Brain microvascular endothelial cell (primary cell): Measurements from ENCODE around the gene SESN3.
"Not testable (repeated sequence)": the region's sequence is repeated elsewhere in the genome, so short reads cannot be mapped to it uniquely, and the experiment has no call there.

Experiments
- DNase-seq: peaks from one replicate; pipeline ENCODE4 v3.0.0-alpha.2; 2020
- H3K27ac ChIP-seq: fragments of 250-450 bp; sonication (Bioruptor Pico); 2 replicates; pipeline ENCODE4 v1.5.1; 2020; ENCODE audit warnings: mild to moderate bottlenecking, moderate library complexity
- H3K27me3 ChIP-seq: fragments of 250-450 bp; sonication (Bioruptor Pico); replicated peaks from 2 replicates; pipeline ENCODE4 v1.5.1; 2020; ENCODE audit warnings: mild to moderate bottlenecking
- H3K36me3 ChIP-seq: fragments of 250-450 bp; sonication (Bioruptor Pico); replicated peaks from 2 replicates; pipeline ENCODE4 v1.5.1; 2020; ENCODE audit warnings: mild to moderate bottlenecking
- H3K4me3 ChIP-seq: 2 replicates; pipeline ENCODE4 v1.5.1; 2011; ENCODE audit warnings: low read depth, mild to moderate bottlenecking, control low read depth, low read length, moderate library complexity
- in situ Hi-C: cut with HindIII; loops from 2 replicates; pipeline ENCODE4 v1.10.0; 2017; ENCODE audit warnings: low sequenced_read_pairs, low pct_ligation_motif_present
- TF ChIP-seq, protein P1 (sequence below): IDR thresholded peaks from 2 replicates; pipeline ENCODE4 v1.5.1; 2011; ENCODE audit warnings: low read depth, mild to moderate bottlenecking, moderate library complexity, low read length, control low read depth, inconsistent platforms; ENCODE audit errors: missing control alignments

Gene SESN3

DNA sequence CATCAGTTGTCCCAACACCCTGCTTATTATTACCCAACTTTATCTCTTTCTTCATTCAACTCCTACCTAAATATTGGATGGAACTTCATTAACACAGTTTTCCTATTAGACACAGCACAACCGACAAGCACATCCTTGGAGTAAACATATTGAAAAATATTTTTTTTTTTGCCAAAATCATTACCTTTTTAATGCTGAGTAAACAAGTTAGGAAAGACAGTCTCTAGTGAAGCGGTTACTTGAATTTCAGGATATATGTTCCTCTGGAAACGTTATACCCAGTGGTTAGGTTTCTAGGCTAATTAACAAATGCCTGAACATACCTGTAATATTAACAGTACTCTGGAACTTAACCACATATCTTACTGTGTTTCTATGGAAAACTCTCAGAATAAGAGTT lies 11.4 kb downstream of the SESN3 start:
- DNase-seq = no peak
- no peaks in the 10 kb centered on the region for H3K27me3 ChIP-seq
- TF ChIP-seq, protein P1, sequence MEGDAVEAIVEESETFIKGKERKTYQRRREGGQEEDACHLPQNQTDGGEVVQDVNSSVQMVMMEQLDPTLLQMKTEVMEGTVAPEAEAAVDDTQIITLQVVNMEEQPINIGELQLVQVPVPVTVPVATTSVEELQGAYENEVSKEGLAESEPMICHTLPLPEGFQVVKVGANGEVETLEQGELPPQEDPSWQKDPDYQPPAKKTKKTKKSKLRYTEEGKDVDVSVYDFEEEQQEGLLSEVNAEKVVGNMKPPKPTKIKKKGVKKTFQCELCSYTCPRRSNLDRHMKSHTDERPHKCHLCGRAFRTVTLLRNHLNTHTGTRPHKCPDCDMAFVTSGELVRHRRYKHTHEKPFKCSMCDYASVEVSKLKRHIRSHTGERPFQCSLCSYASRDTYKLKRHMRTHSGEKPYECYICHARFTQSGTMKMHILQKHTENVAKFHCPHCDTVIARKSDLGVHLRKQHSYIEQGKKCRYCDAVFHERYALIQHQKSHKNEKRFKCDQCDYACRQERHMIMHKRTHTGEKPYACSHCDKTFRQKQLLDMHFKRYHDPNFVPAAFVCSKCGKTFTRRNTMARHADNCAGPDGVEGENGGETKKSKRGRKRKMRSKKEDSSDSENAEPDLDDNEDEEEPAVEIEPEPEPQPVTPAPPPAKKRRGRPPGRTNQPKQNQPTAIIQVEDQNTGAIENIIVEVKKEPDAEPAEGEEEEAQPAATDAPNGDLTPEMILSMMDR = no peak

DNA sequence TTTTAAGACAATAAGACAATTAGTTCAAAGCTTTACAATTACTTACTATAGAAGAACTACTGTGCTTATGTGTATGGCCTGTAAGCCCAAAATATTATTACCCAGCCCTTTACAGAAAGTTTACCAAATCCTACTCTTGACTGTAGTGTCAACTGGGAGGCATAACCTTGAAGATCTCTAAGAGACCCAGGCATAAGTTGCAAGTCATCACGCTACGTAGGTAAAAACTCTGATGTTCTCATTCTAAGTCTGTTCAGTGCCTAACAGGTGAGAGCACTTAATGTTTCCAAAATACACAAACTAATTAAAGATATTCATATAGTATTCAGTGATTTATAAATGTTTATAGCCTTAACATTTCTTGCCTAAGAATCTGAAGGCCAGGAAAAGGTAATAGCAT lies 12.9 kb downstream of the SESN3 start:
- Histone ChIP-seq H3K4me3 (no peak overlapping the region), H3K27ac (no peak overlapping the region), H3K27me3 (no peaks in the 10 kb centered on the region), H3K36me3 (no peaks in the 10 kb centered on the region)
- in situ Hi-C loops = no loop called here
- TF ChIP-seq, protein P1 = no peak
- no peak for DNase-seq

More for the DNA sequence above, 11.4 kb downstream of the SESN3 start:
- H3K36me3 ChIP-seq = no peaks in the 10 kb centered on the region
- no peak overlapping the region for H3K4me3 ChIP-seq
- no peak overlapping the region for H3K27ac ChIP-seq
- in situ Hi-C loops = no loop called here

DNA sequence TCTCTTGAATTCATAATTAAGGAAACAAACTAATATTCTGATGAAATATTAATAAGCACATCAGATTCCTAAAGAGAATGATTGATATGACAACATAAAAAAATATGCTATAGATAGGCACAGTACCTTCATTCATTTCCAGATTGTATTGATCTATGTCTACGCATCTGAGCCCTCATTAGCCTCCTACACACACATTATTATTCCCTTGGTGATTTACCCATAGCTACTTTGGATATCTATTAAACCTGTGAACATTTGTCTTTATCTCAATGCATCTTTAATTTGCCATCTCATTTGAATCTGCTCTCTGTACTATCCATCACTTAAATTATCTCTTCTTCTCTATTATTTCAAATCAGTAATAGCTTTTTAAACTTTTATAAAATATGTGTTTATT lies 18.4 kb downstream of the SESN3 start:
- DNase-seq = no peak
- Histone ChIP-seq H3K36me3 (no peaks in the 10 kb centered on the region), H3K4me3 (no peak overlapping the region), H3K27ac (no peak overlapping the region), H3K27me3 (no peaks in the 10 kb centered on the region)
- TF ChIP-seq, protein P1 = no peak
- in situ Hi-C loops = no loop called here

DNA sequence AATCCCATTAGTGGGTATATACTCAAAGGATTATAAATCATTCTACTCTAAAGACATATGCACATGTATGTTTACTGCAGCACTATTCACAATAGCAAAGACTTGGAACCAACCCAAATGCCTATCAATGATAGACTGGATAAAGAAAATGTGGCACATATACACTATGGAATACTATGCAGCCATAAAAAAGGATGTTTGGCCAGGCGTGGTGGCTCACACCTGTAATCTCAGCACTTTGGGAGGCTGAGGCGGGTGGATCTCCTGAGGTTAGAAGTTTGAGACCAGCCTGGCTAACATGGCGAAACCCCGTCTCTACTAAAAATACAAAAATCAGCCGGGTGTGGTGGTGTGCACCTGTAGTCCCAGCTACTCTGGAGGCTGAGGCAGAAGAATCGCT lies 21.5 kb downstream of the SESN3 start:
- H3K4me3 ChIP-seq, H3K27me3 ChIP-seq, in situ Hi-C loops, H3K27ac ChIP-seq, DNase-seq, H3K36me3 ChIP-seq: not testable (repeated sequence)

DNA sequence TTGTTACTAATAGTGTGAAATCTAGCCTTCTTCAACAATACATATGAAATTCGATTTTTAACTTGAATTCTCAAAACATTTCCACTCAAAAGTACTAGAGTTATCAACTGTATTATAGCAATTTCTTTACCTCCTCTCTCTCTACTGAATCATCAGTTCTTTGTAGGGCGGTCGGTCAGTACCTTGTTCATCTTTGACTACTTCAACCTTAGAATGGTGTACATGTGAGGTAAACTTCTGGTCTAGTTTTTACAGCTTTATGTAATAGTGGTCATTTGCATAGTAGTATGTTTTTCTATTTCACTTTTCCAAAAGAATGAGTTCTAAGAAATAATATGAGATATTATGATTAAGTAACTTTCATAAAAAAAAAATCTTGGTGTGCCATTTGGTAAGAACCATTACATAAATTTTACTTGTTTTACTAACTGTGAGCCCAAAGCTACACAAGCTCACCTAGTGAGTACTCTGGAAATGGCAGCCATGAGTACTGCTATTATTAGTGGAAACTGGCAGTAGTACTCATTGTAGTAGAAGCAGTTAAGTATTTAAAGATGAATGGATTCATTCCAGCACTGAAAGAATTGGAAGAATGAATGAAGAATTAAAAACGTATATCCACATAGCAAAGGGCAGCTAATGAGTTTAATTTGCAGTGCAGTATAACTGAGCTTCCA lies 30.1 kb downstream of the SESN3 start:
- in situ Hi-C loops = no loop called here
- no peak overlapping the region for H3K27ac ChIP-seq
- H3K4me3 ChIP-seq = no peak overlapping the region
- no peaks in the 10 kb centered on the region for H3K27me3 ChIP-seq
- TF ChIP-seq, protein P1 = no peak
- no peaks in the 10 kb centered on the region for H3K36me3 ChIP-seq
- DNase-seq = no peak

DNA sequence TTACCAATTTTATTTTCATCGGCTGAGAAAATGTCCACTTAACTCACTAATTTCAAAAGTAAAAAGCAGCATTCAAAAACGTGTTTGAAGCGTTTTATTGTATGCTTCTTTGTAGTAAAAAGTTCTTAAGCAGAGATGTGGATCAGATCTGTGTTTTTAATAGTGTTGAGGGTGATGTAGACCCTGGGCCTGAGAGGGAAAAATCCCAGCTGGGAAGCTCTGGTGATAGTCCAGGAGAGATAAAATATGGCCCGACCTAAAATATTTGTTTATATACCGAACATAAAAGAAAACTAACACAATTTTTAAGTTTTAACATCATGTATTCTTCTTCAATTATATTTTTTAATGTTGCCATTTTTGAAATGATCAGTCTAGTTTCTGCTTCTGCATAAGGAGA lies 35.2 kb downstream of the SESN3 start:
- in situ Hi-C loops = no loop called here
- Histone ChIP-seq H3K27ac (no peak overlapping the region), H3K4me3 (no peak overlapping the region), H3K36me3 (no peaks in the 10 kb centered on the region), H3K27me3 (no peaks in the 10 kb centered on the region)
- DNase-seq = no peak
- TF ChIP-seq, protein P1 = no peak
